Measurements from ENCODE around the gene RNF4.
A peak's percentile ranks its signal among the peaks of the same experiment; 100 is the strongest.
"Not testable (repeated sequence)": the region's sequence is repeated elsewhere in the genome, so short reads cannot be mapped to it uniquely, and the experiment has no call there.

RNF4 gene

DNA sequence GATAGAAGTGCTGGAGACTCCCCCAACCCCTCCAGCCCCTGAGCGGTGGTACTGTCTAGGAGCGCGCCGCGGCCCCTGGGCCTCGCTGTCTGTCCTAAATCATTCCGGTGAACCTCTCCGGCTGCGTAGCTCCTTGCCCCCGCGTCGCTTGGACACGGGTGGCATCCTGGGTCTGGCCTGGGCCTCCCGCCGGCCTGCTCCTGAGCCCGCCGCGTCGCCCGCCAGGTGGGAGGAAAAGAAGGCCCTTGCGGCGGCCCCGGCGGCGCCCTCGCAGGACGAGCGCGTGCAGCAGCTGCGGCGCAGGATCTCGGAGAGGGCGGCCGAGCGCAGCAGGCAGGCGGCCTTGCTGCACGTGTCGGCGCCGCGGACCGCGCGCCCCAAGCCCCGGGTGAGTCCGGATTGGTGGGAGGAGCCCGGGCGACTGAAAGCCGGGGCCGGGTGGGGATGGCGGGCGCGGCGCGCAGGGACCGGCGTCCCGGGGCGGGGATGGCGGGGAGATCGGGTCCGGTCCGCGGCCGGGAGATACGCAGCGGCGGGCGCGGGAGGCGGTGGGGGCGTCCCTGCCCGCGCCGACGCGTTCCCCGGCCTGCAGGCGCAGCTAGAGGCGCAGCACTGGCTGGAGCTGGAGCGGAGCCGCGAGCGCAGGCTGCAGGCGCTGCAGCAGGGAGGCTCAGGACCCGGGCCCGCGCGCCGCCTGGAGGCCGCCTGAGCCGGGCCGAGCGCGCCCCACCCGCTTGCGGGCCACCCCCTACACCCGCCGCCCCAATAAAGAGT, 6.5 kb upstream of the RNF4 start:
- ATAC-seq (peak; percentile 94), DNase-seq (ENCODE audit: low spot score in 2 of 2) (peak; percentile 54 to 75)
- Mint-ChIP-seq H3K36me3 (peaks cover 6% of the 10 kb centered on the region), H3K4me1 (peaks cover 20% of the 10 kb centered on the region), H3K9me3 (no peaks in the 10 kb centered on the region), H3K4me3 (peak overlapping the region; percentile 73), H3K27ac (no peak overlapping the region)

DNA sequence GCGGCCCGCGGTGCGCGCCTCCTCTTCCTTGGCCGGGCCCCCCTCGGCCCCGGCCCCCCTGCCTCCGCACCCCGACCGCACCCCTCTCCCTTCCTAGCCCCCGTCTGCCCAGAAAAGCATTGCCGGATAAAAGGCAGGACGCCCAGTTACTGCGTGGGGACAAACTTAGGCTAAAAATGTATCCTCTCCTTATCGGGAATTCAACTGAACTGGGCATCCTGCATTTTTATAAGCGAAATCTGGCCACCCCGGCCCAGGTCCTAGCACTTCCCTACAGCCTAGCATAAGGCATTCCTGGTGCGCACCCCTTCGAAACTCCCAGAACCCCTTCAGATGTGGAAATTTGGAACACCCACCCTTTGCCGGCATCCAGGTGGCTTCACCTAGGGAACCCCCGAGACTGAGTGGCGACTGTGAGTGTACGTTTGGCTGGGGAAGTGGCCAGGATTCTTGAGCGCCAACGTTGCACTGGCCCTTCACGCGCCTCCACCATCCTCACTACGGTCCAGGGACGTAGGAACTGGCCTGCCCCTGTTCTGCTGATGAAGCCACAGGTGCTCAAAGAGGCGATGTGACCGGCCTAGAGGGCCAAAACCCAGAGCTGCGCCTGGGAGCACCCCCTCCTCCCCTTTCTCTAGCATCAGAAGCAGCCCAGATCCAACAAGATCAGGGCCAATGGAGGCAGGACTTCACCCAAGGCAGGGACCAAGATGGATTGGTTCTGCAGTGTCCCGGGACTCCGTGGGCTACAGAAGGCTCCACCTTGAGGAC, 5.7 kb upstream of the RNF4 start:
- peak overlapping the region; percentile 73 for H3K4me3 Mint-ChIP-seq
- ATAC-seq (no peak), DNase-seq (ENCODE audit: low spot score in 2 of 2) (no peak)
- no peak overlapping the region for H3K27ac Mint-ChIP-seq
- peaks cover 27% of the 10 kb centered on the region for H3K4me1 Mint-ChIP-seq
- no peaks in the 10 kb centered on the region for H3K9me3 Mint-ChIP-seq
- H3K36me3 Mint-ChIP-seq: peaks cover 13% of the 10 kb centered on the region

DNA sequence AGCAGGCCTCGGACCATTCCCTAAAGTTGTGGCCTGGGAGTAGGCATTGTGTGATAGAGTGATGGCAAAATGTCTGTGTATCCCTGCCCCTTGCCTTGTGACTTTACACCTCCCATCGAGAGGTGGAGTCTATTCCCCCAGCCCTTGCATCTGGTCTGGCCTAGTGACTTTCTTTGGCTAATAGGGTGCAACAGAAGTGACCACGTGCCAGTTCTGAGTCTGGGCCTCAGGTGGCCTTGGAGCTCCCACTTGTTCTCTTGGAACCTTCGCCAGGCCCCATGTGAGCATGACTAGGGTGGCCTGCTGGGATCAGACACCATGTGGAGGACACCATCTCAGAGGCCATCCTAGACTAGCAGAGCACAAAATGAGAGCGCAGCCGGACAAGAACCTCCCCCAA, 3.9 kb upstream of the RNF4 start:
- no peak for ATAC-seq
- DNase-seq (ENCODE audit: low spot score in 2 of 2): no peak
- H3K4me3 Mint-ChIP-seq: no peak overlapping the region
- H3K27ac Mint-ChIP-seq: no peak overlapping the region
- H3K4me1 Mint-ChIP-seq: peaks cover 30% of the 10 kb centered on the region
- peaks cover 31% of the 10 kb centered on the region for H3K36me3 Mint-ChIP-seq
- H3K9me3 Mint-ChIP-seq: no peaks in the 10 kb centered on the region

DNA sequence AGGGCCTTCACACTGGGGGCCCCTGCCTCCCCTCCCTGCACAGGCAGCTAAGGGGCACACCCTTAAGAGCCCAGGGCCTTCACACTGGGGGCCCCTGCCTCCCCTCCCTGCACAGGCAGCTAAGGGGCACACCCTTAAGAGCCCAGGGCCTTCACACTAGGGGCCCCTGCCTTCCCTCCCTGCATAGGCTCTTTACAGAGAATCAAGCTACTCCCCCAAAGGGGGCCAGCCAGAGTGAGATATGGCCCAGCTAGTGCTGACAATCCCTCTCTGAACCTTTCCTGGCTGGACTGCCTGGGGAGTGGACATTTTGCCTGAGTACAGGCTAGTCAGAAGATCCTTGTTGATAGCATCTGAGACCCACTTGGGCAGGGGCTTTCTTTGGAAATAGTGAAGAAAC, 3.4 kb upstream of the RNF4 start:
- H3K9me3 Mint-ChIP-seq; H3K27ac Mint-ChIP-seq; DNase-seq (ENCODE audit: low spot score in 2 of 2); ATAC-seq; H3K4me3 Mint-ChIP-seq: not testable (repeated sequence)
- peaks cover 30% of the 10 kb centered on the region for H3K4me1 Mint-ChIP-seq
- H3K36me3 Mint-ChIP-seq: peaks cover 36% of the 10 kb centered on the region

DNA sequence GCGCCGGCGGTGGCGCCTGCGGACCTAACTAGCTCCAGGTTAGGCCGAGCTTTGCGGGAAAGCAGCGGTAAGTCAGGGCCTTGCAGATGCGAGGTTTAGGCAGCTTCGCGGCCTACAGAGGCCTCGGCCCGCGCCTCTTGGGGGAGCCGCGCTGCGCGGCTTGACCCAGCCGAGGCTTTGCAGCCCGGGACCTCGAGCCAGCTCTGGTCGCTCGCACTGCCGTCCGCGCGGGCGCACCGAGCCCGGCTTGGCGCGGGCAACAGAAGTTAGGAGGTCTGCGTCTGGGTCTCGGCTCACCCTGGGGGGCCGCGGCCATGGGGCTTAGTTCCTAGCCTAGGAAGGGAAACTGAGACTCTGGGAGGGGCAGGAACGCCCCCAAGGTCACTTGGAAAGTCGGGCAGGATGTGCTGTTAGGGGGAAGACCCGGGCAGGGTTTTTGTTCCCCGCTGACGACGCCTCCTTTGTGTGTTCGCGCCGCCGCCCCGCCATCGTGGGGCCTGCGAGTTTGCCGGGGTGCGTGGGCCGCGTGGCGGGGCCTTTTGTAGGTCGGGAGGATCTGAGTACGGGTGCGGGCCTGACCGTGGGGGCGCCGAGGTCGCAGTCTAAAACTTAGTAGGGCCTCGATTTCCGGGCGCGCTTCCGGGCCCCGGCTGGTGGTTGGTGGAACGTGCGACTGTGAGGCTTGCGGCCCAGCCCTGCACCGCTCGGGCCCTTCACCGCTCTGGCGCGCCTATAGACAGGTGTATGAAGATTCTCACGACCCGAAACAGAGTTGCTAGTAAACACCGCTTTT, 482 bp downstream of the RNF4 start:
- peaks cover 37% of the 10 kb centered on the region for H3K4me1 Mint-ChIP-seq
- ATAC-seq (peak; percentile 74), DNase-seq (ENCODE audit: low spot score in 2 of 2) (peak; percentile 57 to 87)
- H3K36me3 Mint-ChIP-seq: peaks cover 75% of the 10 kb centered on the region
- peak overlapping the region; percentile 94 for H3K4me3 Mint-ChIP-seq
- H3K9me3 Mint-ChIP-seq: no peaks in the 10 kb centered on the region
- H3K27ac Mint-ChIP-seq: peak overlapping the region; percentile 97

DNA sequence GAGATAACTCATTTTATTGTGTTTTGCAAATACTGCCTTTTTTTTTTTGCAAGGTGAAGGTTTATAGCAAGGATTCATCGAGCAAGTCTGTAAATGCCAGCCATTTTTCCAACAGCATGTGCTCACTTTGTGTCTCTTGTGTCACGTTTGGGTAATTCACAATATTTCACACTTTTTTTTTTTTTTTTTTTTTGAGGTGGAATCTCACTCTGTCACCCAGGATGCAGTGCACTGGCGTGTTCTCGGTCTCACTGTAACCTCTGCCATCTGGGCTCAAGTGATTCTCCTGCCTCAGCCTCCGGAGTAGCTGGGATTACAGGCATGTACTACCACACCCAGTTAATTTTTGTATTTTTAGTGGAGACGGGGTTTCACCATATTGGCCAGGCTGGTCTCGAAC, 1.9 kb downstream of the RNF4 start:
- peak overlapping the region; percentile 97 for H3K27ac Mint-ChIP-seq
- DNase-seq (ENCODE audit: low spot score in 2 of 2) (no peak), ATAC-seq (no peak)
- peaks cover 87% of the 10 kb centered on the region for H3K36me3 Mint-ChIP-seq
- H3K9me3 Mint-ChIP-seq: no peaks in the 10 kb centered on the region
- peaks cover 43% of the 10 kb centered on the region for H3K4me1 Mint-ChIP-seq
- H3K4me3 Mint-ChIP-seq: peak overlapping the region; percentile 94

DNA sequence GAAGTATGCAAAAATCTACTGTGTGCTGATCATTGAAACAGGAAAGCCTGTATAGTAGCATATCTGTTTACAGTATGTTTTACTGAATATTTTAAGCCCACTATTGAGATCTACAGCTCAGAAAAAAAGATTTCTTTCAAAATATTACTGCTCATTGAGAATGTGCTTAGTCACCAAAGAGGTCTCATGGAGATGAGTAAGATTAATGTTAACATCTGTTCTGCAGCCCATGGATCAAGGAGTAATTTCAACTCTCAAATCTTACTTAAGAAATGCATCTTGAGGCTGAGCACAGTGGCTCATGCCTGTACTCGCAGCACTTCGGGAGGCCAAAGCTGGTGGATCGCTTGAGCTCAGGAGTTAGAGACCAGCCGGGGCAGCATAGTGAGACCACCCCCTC, 3.3 kb downstream of the RNF4 start:
- H3K36me3 Mint-ChIP-seq: peaks cover 97% of the 10 kb centered on the region
- H3K4me3 Mint-ChIP-seq: no peak overlapping the region
- ATAC-seq: no peak
- no peak for DNase-seq (ENCODE audit: low spot score in 2 of 2)
- H3K27ac Mint-ChIP-seq: peak overlapping the region; percentile 97
- peaks cover 57% of the 10 kb centered on the region for H3K4me1 Mint-ChIP-seq
- no peaks in the 10 kb centered on the region for H3K9me3 Mint-ChIP-seq

DNA sequence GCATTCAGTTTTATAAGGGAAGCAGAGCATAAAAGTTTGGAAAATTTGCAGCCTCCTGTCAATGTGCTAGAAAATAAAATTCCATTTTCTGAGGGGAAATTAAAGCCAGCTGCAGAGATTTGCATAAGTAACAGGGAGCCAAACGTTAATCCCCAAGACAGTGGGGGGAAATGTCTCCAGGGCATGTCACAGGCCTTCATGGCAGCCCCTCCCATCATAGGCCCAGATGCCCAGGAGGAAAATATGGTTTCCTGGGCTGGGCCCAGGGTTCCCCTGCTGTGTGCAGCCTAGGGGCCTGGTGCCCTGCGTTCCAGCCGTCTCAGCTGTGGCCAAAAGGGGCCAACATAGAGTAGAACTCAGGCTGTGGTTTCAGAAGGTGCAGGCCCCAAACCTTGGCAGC, 9.3 kb downstream of the RNF4 start:
- Mint-ChIP-seq H3K4me3 (peak overlapping the region; percentile 55), H3K4me1 (peaks cover 88% of the 10 kb centered on the region), H3K9me3 (no peaks in the 10 kb centered on the region), H3K36me3 (peaks cover 76% of the 10 kb centered on the region), H3K27ac (peak overlapping the region; percentile 74)
- DNase-seq (ENCODE audit: low spot score in 2 of 2): no peak
- ATAC-seq: no peak

DNA sequence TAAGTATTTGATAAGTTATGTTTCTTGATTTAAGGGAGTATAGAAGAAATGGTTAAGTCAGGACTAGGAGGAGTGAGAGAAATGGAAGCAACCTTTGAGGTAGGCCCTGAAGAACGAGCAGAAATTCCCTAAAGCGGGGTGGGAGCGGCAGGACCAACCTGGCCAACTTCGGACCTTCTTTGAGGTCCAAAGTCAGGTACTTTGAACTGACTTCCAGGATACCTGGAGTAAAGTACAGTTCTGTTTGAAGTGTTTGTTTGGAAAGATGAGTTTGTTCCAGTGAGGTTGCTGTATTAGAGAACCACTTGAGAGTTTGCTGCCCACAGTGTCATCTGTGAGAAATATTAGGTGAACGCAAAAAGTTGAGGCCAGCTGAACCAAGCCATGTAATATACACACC, 11.7 kb downstream of the RNF4 start:
- Mint-ChIP-seq H3K4me3 (peak overlapping the region; percentile 55), H3K4me1 (peaks cover 93% of the 10 kb centered on the region), H3K27ac (peak overlapping the region; percentile 18), H3K9me3 (no peaks in the 10 kb centered on the region), H3K36me3 (peaks cover 55% of the 10 kb centered on the region)
- DNase-seq (ENCODE audit: low spot score in 2 of 2) (no peak), ATAC-seq (no peak)

DNA sequence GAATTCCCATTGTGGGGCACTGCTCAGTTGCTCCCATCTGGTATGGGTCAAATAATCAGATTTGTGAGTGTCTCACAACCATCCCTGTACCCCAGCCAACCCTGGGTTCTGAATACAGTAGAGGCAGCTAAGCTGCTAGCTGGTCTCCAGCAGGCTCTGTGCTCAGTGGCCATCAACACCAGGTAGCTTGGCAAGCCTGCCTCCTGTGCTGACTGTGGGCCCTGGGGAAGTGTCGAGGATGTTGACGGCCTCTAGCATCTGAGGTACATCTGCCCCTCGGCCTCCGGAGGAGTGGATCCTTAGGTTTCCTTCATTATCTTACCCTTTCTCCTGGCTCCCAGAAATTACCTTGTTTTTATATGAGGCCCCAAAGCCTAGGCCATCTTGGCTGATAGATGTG, 13.3 kb downstream of the RNF4 start:
- ATAC-seq: no peak
- H3K4me3 Mint-ChIP-seq: peak overlapping the region; percentile 55
- H3K9me3 Mint-ChIP-seq: no peaks in the 10 kb centered on the region

DNA sequence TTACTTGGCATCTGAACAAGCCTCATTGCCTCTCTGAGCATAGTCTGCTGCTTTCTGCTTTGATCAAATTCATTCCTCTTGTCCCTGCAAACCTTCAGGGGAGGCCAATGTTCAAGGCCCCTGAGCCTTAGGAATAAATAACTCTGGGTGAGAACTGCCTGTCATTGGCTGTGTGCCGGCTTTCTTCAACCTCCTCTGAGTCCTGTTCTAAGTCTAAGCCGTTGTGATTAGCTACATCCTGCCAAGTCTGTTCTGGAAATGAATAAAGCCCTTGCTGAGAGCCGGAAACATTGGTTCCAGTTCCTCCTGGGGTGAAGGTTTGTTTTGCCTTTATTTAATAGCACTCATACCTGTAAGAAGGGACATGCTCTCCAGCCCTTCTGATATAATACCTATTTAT, 13.8 kb downstream of the RNF4 start:
- no peak for DNase-seq (ENCODE audit: low spot score in 2 of 2)
- peak overlapping the region; percentile 85 for H3K27ac Mint-ChIP-seq
- H3K4me1 Mint-ChIP-seq: peaks cover 90% of the 10 kb centered on the region
- no peaks in the 10 kb centered on the region for H3K9me3 Mint-ChIP-seq
- H3K36me3 Mint-ChIP-seq: peaks cover 49% of the 10 kb centered on the region
- ATAC-seq: peak; percentile 74
- H3K4me3 Mint-ChIP-seq: peak overlapping the region; percentile 55

More for the DNA sequence above, 13.3 kb downstream of the RNF4 start:
- H3K4me1 Mint-ChIP-seq: peaks cover 91% of the 10 kb centered on the region
- peak overlapping the region; percentile 85 for H3K27ac Mint-ChIP-seq
- no peak for DNase-seq (ENCODE audit: low spot score in 2 of 2)
- peaks cover 50% of the 10 kb centered on the region for H3K36me3 Mint-ChIP-seq

DNA sequence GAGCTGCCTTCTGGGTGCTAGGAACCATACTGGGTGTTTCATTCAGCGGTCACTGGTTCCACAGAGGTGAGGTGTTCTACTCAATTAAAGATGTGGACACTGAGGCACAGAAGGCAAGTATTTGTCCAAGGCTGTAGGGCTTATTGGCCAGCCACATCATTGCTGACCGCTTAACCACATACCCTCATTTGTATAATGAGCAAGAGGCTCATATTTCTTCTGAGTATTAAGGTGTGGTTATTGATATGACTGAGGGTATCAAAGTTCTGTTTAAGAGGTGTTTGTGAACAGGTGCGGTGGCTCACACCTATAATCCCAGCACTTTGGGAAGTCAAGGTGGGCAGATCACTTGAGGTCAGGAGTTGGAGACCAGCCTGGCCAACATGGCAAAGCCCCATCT, 14.3 kb downstream of the RNF4 start:
- ATAC-seq (no peak), DNase-seq (ENCODE audit: low spot score in 2 of 2) (no peak)
- Mint-ChIP-seq H3K4me3 (peak overlapping the region; percentile 55), H3K36me3 (peaks cover 51% of the 10 kb centered on the region), H3K9me3 (no peaks in the 10 kb centered on the region), H3K27ac (peak overlapping the region; percentile 85), H3K4me1 (peaks cover 90% of the 10 kb centered on the region)

DNA sequence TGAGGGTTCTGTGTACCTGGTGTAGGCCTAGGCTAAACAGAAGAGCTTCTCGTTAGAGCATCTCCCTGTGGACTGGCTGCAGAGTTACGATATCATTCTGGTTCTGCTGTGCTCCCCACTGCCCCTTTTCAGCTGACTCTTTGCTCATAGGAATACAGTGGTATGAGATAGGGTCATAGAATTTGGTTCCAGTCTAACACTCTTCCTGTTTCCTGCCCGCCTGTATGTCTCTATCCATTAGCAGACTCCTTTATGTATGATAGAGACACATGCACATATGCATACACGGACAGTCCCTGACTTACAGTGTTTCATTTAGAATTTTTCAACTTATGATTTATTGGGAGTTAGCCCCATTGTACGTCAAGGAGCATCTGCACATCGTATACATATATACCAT, 15.3 kb downstream of the RNF4 start:
- DNase-seq (ENCODE audit: low spot score in 2 of 2): no peak
- no peaks in the 10 kb centered on the region for H3K9me3 Mint-ChIP-seq
- no peak for ATAC-seq
- peaks cover 51% of the 10 kb centered on the region for H3K36me3 Mint-ChIP-seq
- peaks cover 87% of the 10 kb centered on the region for H3K4me1 Mint-ChIP-seq
- peak overlapping the region; percentile 63 for H3K27ac Mint-ChIP-seq
- peak overlapping the region; percentile 61 for H3K4me3 Mint-ChIP-seq

DNA sequence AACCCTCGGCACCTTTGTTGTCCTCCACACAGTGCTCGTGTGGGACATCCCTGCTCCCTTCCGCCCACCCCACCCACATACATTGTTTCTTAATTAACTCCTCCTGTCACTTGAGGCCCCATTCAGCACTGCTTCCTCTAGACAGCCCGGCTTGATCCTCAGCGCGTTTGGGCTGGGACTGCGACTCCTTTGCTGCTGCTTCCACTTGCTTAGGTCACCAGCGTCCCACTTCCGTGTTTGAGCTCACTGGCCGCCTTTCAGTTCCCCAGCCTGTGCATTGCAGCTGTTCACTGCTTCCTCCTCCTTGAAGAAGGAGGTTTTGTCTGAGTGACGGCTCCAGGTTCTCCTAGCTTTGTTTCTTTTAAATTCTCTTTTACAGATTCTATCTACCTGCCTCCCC, 16.1 kb downstream of the RNF4 start:
- Mint-ChIP-seq H3K27ac (peak overlapping the region; percentile 63), H3K9me3 (no peaks in the 10 kb centered on the region), H3K4me1 (peaks cover 87% of the 10 kb centered on the region), H3K36me3 (peaks cover 50% of the 10 kb centered on the region), H3K4me3 (peak overlapping the region; percentile 61)
- DNase-seq (ENCODE audit: low spot score in 2 of 2) (peak in 1 of 2 donors; percentile 65), ATAC-seq (peak; percentile 74)

DNA sequence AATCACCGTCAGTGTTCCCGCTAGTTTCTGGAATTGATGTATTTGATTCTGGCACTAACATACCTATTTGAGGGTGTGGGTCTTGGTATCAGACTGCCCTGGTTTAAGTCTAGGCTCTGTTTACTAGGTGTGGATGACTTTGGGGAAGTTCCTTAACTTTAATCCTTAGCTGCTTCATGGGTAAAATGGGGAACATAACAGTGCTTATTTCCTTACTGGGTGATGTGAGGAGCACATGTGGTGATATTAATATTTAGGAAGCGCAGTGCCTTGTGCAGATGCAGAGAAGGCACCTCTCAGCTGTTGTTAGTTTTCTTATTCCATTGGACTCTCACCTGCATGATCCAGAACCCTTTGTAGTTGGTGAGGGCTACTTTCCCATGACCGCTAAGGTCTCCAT, 17.1 kb downstream of the RNF4 start:
- no peaks in the 10 kb centered on the region for H3K9me3 Mint-ChIP-seq
- DNase-seq (ENCODE audit: low spot score in 2 of 2) (no peak), ATAC-seq (no peak)
- peaks cover 87% of the 10 kb centered on the region for H3K4me1 Mint-ChIP-seq
- H3K4me3 Mint-ChIP-seq: peak overlapping the region; percentile 61
- peaks cover 54% of the 10 kb centered on the region for H3K36me3 Mint-ChIP-seq
- peak overlapping the region; percentile 74 for H3K27ac Mint-ChIP-seq
